HEK293 (cell line): Measurements from ENCODE around the gene HMGN3.

ENCODE experiments used
- CTCF ChIA-PET: fragments of 350-600 bp; formaldehyde crosslinking; extraction: SDS; loops from one replicate; lab custom pipeline; 2021; ENCODE audit warnings: antibody characterized with exemption; lab: Yijun Ruan, JAX
- POLR2A ChIA-PET: fragments of 300-600 bp; formaldehyde crosslinking; extraction: SDS; loops from one replicate; lab custom pipeline; 2020; ENCODE audit warnings: antibody characterized with exemption, inconsistent platforms; lab: Yijun Ruan, JAX
- H3K27ac ChIP-seq: fragments of 200-500 bp; sonication (Bioruptor generic); 2 replicates; pipeline ENCODE4 v1.5.1; 2014; ENCODE audit warnings: low read depth, low read length, control low read depth, inconsistent platforms; ENCODE audit errors: extremely low read depth
- H3K36me3 ChIP-seq, 2 experiments: fragments of 200-500 bp in 1 of 2; sonication (Bioruptor generic) in 1 of 2; 1 replicate in 1 of 2; 2 replicates in 1 of 2; pipeline ENCODE4 v1.5.1; 2014 to 2017; ENCODE audit warnings: inconsistent platforms in 2 of 2, low read length in 2 of 2; ENCODE audit not compliant: control insufficient read depth in 2 of 2, insufficient read depth in 1 of 2
- H3K4me1 ChIP-seq: fragments of 200-500 bp; sonication (Bioruptor generic); 2 replicates; pipeline ENCODE4 v1.5.1; 2014; ENCODE audit warnings: mild to moderate bottlenecking, low read length, inconsistent platforms; ENCODE audit not compliant: control insufficient read depth, insufficient read depth
- H3K4me3 ChIP-seq: 2 replicates; pipeline ENCODE4 v1.5.1; 2011; ENCODE audit warnings: low read depth, mild to moderate bottlenecking, control low read depth, low read length, moderate library complexity
- H3K9me3 ChIP-seq: fragments of 200-500 bp; sonication (Bioruptor generic); 2 replicates; pipeline ENCODE4 v1.5.1; 2014; ENCODE audit warnings: low read depth, low read length, inconsistent platforms; ENCODE audit not compliant: control insufficient read depth, insufficient read depth
- GFI1B ChIP-seq: fragments of 450-650 bp; formaldehyde crosslinking; IDR thresholded peaks from 2 replicates; pipeline ENCODE4 v1.5.1; 2016; ENCODE audit warnings: missing biosample characterization, missing genetic modification characterization
- GLI4 ChIP-seq: fragments of 450-650 bp; formaldehyde crosslinking; IDR thresholded peaks from 2 replicates; pipeline ENCODE4 v1.5.1; 2016; ENCODE audit warnings: missing biosample characterization, missing genetic modification characterization
- HOXA7 ChIP-seq: sonication (generic); formaldehyde crosslinking; IDR thresholded peaks from 2 replicates; pipeline ENCODE4 v1.8.1; 2022; ENCODE audit warnings: missing genetic modification reagents, borderline replicate concordance
- KLF16 ChIP-seq: fragments of 450-650 bp; formaldehyde crosslinking; IDR thresholded peaks from 2 replicates; pipeline ENCODE4 v1.5.1; 2017; ENCODE audit warnings: missing biosample characterization, missing genetic modification characterization
- SETDB1 ChIP-seq: IDR thresholded peaks from one replicate; pipeline ENCODE4 v1.6.1; 2017; ENCODE audit warnings: mild to moderate bottlenecking, low read length, moderate library complexity, mixed read lengths; ENCODE audit not compliant: insufficient read length
- ZEB2 ChIP-seq: fragments of 450-650 bp; formaldehyde crosslinking; IDR thresholded peaks from 2 replicates; pipeline ENCODE4 v1.5.1; 2016; ENCODE audit warnings: missing biosample characterization, missing genetic modification characterization
- ZFHX2 ChIP-seq: fragments of 450-650 bp; formaldehyde crosslinking; conservative IDR thresholded peaks from 2 replicates; pipeline ENCODE4 v1.5.1; 2016; ENCODE audit warnings: missing biosample characterization, missing genetic modification characterization
- ZNF114 ChIP-seq: fragments of 450-650 bp; formaldehyde crosslinking; IDR thresholded peaks from 2 replicates; pipeline ENCODE4 v1.5.0; 2017; ENCODE audit warnings: missing biosample characterization, missing genetic modification characterization
- ZNF174 ChIP-seq: fragments of 450-650 bp; formaldehyde crosslinking; IDR thresholded peaks from 2 replicates; pipeline ENCODE4 v1.5.0; 2017; ENCODE audit warnings: missing biosample characterization, mild to moderate bottlenecking, missing genetic modification characterization
- ZNF19 ChIP-seq: fragments of 450-650 bp; formaldehyde crosslinking; IDR thresholded peaks from 2 replicates; pipeline ENCODE4; 2016; ENCODE audit warnings: missing biosample characterization, missing genetic modification characterization, low read depth
- ZNF202 ChIP-seq: fragments of 450-650 bp; formaldehyde crosslinking; IDR thresholded peaks from 2 replicates; pipeline ENCODE4 v1.5.1; 2016; ENCODE audit warnings: missing biosample characterization, missing genetic modification characterization, borderline replicate concordance
- ZNF48 ChIP-seq: fragments of 450-650 bp; formaldehyde crosslinking; IDR thresholded peaks from 2 replicates; pipeline ENCODE4 v1.5.1; 2016; ENCODE audit warnings: missing biosample characterization, missing genetic modification characterization
- ZNF529 ChIP-seq: fragments of 450-650 bp; formaldehyde crosslinking; IDR thresholded peaks from 2 replicates; pipeline ENCODE4 v1.5.1; 2017; ENCODE audit warnings: missing genetic modification characterization, missing biosample characterization; ENCODE audit not compliant: insufficient replicate concordance
- ZNF701 ChIP-seq: fragments of 450-650 bp; formaldehyde crosslinking; IDR thresholded peaks from 2 replicates; pipeline ENCODE4 v1.5.1; 2016; ENCODE audit warnings: missing biosample characterization, missing genetic modification characterization
- TF ChIP-seq, protein P1 (sequence below): fragments of 450-650 bp; formaldehyde crosslinking; IDR thresholded peaks from 2 replicates; pipeline ENCODE4 v1.5.1; 2016; ENCODE audit warnings: missing biosample characterization, missing genetic modification characterization
- TF ChIP-seq, protein P2 (sequence below): fragments of 450-650 bp; formaldehyde crosslinking; IDR thresholded peaks from 2 replicates; pipeline ENCODE4 v1.5.1; 2016; ENCODE audit warnings: missing biosample characterization, missing genetic modification characterization
- TF ChIP-seq, protein P3 (sequence below): fragments of 450-650 bp; formaldehyde crosslinking; IDR thresholded peaks from 2 replicates; pipeline ENCODE4 v1.5.1; 2016; ENCODE audit warnings: missing biosample characterization, missing genetic modification characterization
- TF ChIP-seq, protein P4 (sequence below): fragments of 450-650 bp; IDR thresholded peaks from 2 replicates; pipeline ENCODE4 v1.5.1; 2018; ENCODE audit warnings: missing biosample characterization, missing genetic modification characterization
- TF ChIP-seq, protein P5 (sequence below): fragments of 450-650 bp; formaldehyde crosslinking; IDR thresholded peaks from 2 replicates; pipeline ENCODE4 v1.5.1; 2016; ENCODE audit warnings: missing biosample characterization, missing genetic modification characterization

The HMGN3 gene

DNA sequence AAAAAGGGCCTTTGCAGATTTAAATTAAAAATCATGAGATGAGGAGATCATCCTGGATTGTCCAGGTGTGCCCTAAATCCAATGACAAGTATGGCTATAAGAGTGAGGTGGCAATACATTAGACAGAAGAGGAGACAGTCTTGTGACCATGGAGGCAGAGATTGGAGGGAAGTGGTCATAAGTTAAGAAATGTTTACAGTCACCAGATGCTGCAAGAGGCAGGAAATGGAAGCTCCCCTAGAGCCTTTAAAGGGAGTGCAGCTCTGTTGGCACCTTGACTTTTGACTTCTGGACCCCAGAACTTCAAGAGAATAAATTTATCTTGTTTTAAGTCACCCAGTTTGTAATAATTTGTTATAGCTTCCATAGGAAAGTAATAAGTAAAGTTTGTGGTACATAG is 61.1 kb downstream of the HMGN3 start:
- no peaks in the 10 kb centered on the region for H3K36me3 ChIP-seq
- CTCF ChIA-PET = no interaction called here

DNA sequence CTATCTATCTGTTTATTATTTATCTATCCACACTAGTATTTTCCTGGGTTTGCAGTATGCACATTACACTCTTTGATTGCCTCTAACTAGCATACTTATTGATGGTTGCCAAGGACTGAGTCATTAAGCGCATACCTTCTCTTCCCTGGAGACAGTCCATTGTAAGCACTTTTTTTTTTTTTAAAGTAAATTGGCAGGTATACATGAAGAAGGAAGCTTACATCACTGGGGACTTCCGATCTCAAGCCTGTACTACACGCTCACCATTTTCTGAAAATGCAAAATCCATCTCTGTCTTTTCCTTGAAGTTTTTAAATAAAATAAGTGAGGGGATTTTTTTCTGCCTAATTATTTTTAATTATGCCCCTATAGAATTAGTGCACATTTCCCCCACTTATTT is 63.5 kb downstream of the HMGN3 start:
- ChIA-PET CTCF (no interaction called here), POLR2A (no interaction called here)
- Histone ChIP-seq H3K27ac (no peak overlapping the region), H3K4me1 (no peaks in the 10 kb centered on the region), H3K4me3 (no peak overlapping the region), H3K36me3 (no peaks in the 10 kb centered on the region), H3K9me3 (no peaks in the 10 kb centered on the region)
- no peak for TF ChIP-seq ZNF174
- TF ChIP-seq ZNF19 (tag by site-specific recombination) = no peak

More for the DNA sequence above, 61.1 kb downstream of the HMGN3 start:
- no peak for TF ChIP-seq ZNF529
- TF ChIP-seq, protein P1, sequence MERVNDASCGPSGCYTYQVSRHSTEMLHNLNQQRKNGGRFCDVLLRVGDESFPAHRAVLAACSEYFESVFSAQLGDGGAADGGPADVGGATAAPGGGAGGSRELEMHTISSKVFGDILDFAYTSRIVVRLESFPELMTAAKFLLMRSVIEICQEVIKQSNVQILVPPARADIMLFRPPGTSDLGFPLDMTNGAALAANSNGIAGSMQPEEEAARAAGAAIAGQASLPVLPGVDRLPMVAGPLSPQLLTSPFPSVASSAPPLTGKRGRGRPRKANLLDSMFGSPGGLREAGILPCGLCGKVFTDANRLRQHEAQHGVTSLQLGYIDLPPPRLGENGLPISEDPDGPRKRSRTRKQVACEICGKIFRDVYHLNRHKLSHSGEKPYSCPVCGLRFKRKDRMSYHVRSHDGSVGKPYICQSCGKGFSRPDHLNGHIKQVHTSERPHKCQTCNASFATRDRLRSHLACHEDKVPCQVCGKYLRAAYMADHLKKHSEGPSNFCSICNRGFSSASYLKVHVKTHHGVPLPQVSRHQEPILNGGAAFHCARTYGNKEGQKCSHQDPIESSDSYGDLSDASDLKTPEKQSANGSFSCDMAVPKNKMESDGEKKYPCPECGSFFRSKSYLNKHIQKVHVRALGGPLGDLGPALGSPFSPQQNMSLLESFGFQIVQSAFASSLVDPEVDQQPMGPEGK = no peak
- no peak for TF ChIP-seq SETDB1
- TF ChIP-seq GFI1B = no peak
- TF ChIP-seq ZNF19 (tag by site-specific recombination) = no peak
- TF ChIP-seq, protein P2, sequence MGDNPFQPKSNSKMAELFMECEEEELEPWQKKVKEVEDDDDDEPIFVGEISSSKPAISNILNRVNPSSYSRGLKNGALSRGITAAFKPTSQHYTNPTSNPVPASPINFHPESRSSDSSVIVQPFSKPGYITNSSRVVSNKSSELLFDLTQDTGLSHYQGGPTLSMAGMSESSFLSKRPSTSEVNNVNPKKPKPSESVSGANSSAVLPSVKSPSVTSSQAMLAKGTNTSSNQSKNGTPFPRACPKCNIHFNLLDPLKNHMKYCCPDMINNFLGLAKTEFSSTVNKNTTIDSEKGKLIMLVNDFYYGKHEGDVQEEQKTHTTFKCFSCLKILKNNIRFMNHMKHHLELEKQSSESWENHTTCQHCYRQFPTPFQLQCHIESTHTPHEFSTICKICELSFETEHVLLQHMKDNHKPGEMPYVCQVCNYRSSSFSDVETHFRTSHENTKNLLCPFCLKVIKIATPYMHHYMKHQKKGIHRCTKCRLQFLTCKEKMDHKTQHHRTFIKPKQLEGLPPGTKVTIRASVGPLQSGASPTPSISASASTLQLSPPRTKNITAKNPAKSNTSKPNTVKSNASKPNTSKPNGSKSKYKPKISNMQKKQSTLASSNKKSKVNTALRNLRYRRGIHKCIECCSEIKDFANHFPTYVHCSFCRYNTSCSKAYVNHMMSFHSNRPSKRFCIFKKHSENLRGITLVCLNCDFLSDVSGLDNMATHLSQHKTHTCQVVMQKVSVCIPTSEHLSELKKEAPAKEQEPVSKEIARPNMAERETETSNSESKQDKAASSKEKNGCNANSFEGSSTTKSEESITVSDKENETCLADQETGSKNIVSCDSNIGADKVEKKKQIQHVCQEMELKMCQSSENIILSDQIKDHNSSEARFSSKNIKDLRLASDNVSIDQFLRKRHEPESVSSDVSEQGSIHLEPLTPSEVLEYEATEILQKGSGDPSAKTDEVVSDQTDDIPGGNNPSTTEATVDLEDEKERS = no peak
- no peak for TF ChIP-seq ZNF48 (tag by site-specific recombination)
- TF ChIP-seq, protein P3, sequence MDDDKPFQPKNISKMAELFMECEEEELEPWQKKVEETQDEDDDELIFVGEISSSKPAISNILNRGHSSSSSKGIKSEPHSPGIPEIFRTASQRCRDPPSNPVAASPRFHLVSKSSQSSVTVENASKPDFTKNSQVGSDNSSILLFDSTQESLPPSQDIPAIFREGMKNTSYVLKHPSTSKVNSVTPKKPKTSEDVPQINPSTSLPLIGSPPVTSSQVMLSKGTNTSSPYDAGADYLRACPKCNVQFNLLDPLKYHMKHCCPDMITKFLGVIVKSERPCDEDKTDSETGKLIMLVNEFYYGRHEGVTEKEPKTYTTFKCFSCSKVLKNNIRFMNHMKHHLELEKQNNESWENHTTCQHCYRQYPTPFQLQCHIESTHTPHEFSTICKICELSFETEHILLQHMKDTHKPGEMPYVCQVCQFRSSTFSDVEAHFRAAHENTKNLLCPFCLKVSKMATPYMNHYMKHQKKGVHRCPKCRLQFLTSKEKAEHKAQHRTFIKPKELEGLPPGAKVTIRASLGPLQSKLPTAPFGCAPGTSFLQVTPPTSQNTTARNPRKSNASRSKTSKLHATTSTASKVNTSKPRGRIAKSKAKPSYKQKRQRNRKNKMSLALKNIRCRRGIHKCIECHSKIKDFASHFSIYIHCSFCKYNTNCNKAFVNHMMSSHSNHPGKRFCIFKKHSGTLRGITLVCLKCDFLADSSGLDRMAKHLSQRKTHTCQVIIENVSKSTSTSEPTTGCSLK (tag by site-specific recombination) = no peak
- TF ChIP-seq ZFHX2 = no peak
- TF ChIP-seq, protein P4, sequence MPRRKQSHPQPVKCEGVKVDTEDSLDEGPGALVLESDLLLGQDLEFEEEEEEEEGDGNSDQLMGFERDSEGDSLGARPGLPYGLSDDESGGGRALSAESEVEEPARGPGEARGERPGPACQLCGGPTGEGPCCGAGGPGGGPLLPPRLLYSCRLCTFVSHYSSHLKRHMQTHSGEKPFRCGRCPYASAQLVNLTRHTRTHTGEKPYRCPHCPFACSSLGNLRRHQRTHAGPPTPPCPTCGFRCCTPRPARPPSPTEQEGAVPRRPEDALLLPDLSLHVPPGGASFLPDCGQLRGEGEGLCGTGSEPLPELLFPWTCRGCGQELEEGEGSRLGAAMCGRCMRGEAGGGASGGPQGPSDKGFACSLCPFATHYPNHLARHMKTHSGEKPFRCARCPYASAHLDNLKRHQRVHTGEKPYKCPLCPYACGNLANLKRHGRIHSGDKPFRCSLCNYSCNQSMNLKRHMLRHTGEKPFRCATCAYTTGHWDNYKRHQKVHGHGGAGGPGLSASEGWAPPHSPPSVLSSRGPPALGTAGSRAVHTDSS (tag by site-specific recombination) = no peak
- TF ChIP-seq ZEB2 = no peak
- no peak for TF ChIP-seq KLF16 (tag by site-specific recombination)
- no peak for TF ChIP-seq ZNF114 (tag by site-specific recombination)
- TF ChIP-seq GLI4 (tag by site-specific recombination) = no peak
- TF ChIP-seq, protein P5, sequence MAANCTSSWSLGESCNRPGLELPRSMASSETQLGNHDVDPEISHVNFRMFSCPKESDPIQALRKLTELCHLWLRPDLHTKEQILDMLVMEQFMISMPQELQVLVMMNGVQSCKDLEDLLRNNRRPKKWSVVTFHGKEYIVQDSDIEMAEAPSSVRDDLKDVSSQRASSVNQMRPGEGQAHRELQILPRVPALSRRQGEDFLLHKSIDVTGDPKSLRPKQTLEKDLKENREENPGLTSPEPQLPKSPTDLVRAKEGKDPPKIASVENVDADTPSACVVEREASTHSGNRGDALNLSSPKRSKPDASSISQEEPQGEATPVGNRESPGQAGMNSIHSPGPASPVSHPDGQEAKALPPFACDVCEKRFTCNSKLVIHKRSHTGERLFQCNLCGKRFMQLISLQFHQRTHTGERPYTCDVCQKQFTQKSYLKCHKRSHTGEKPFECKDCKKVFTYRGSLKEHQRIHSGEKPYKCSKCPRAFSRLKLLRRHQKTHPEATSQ (tag by site-specific recombination) = no peak
- no peak for TF ChIP-seq ZNF202 (tag by site-specific recombination)
- no peak for TF ChIP-seq ZNF701 (tag by site-specific recombination)
- TF ChIP-seq HOXA7 = no peak
- no peaks in the 10 kb centered on the region for H3K4me1 ChIP-seq
- H3K4me3 ChIP-seq = no peak overlapping the region
- H3K27ac ChIP-seq = no peak overlapping the region
- no peaks in the 10 kb centered on the region for H3K9me3 ChIP-seq
- POLR2A ChIA-PET = no interaction called here
